H9 (cell line): ENCODE results near the gene VTCN1. TPM values are rescaled to one million over a fixed set of nuclear protein-coding genes. Genes with fewer than 3 reads are reported as not detected.

Experiments
- DNase-seq: peaks from one replicate; pipeline ENCODE4 v3.0.0-alpha.2; 2017
- H2AFZ ChIP-seq: one replicate; pipeline ENCODE4 v1.6.1; 2013; ENCODE audit warnings: mild to moderate bottlenecking, low read length, control low read depth, moderate library complexity
- H2AK5ac ChIP-seq: 2 replicates; pipeline ENCODE4 v1.6.1; 2013; ENCODE audit warnings: low read length, control low read depth, mixed read lengths; ENCODE audit not compliant: insufficient read length
- H2BK120ac ChIP-seq: one replicate; pipeline ENCODE4 v1.6.1; 2013; ENCODE audit warnings: low read depth, mild to moderate bottlenecking, low read length, control low read depth, inconsistent platforms; ENCODE audit not compliant: poor library complexity, severe bottlenecking
- H2BK12ac ChIP-seq: 2 replicates; pipeline ENCODE4 v1.6.1; 2013; ENCODE audit warnings: low read length, control low read depth, mixed read lengths, low read depth; ENCODE audit not compliant: insufficient read length
- H2BK15ac ChIP-seq: 2 replicates; pipeline ENCODE4 v1.6.1; 2013; ENCODE audit warnings: low read depth, low read length, control low read depth
- H2BK20ac ChIP-seq: one replicate; pipeline ENCODE4 v1.6.1; 2013; ENCODE audit warnings: low read depth, mild to moderate bottlenecking, low read length, control low read depth, inconsistent platforms; ENCODE audit not compliant: poor library complexity, severe bottlenecking
- H2BK5ac ChIP-seq: 2 replicates; pipeline ENCODE4 v1.6.1; 2013; ENCODE audit warnings: low read length, control low read depth, mixed read lengths; ENCODE audit not compliant: insufficient read length
- H3K14ac ChIP-seq: 2 replicates; pipeline ENCODE4 v1.6.1; 2013; ENCODE audit warnings: low read length, control low read depth; ENCODE audit not compliant: insufficient read depth
- H3K18ac ChIP-seq: 2 replicates; pipeline ENCODE4 v1.6.1; 2013; ENCODE audit warnings: low read depth, mild to moderate bottlenecking, mixed read lengths, low read length, control low read depth; ENCODE audit not compliant: insufficient read length
- H3K23ac ChIP-seq: 2 replicates; pipeline ENCODE4 v1.6.1; 2013; ENCODE audit warnings: low read length, control low read depth, mixed read lengths, low read depth; ENCODE audit not compliant: insufficient read length
- H3K23me2 ChIP-seq: 2 replicates; pipeline ENCODE4 v1.6.1; 2013; ENCODE audit warnings: low read depth, mild to moderate bottlenecking, mixed read lengths, low read length, control low read depth; ENCODE audit not compliant: insufficient read length, poor library complexity, severe bottlenecking
- H3K27ac ChIP-seq: 2 replicates; pipeline ENCODE4 v1.5.1; 2013; ENCODE audit warnings: low read length, control low read depth, mixed read lengths, low read depth; ENCODE audit not compliant: insufficient read length
- H3K27me3 ChIP-seq: 2 replicates; pipeline ENCODE4 v1.6.1; 2013; ENCODE audit warnings: low read length, control low read depth, inconsistent platforms; ENCODE audit not compliant: insufficient read depth
- H3K4ac ChIP-seq: 2 replicates; pipeline ENCODE4 v1.6.1; 2013; ENCODE audit warnings: low read depth, mild to moderate bottlenecking, control low read depth, inconsistent platforms, low read length, moderate library complexity
- H3K4me1 ChIP-seq: 2 replicates; pipeline ENCODE4 v1.6.1; 2013; ENCODE audit warnings: low read length, control low read depth, inconsistent platforms; ENCODE audit not compliant: insufficient read depth
- H3K4me2 ChIP-seq: 2 replicates; pipeline ENCODE4 v1.6.1; 2013; ENCODE audit warnings: low read length, control low read depth, mixed read lengths; ENCODE audit not compliant: insufficient read length, insufficient read depth
- H3K56ac ChIP-seq: 2 replicates; pipeline ENCODE4 v1.6.1; 2013; ENCODE audit warnings: low read depth, mild to moderate bottlenecking, mixed read lengths, low read length, control low read depth; ENCODE audit not compliant: insufficient read length
- H3K79me1 ChIP-seq: 2 replicates; pipeline ENCODE4 v1.6.1; 2013; ENCODE audit warnings: low read depth, mild to moderate bottlenecking, moderate library complexity, low read length, control low read depth, inconsistent platforms; ENCODE audit not compliant: insufficient read depth, poor library complexity, severe bottlenecking
- H3K79me2 ChIP-seq: 2 replicates; pipeline ENCODE4 v1.6.1; 2013; ENCODE audit warnings: low read length, control low read depth, inconsistent platforms; ENCODE audit not compliant: insufficient read depth
- H3K9ac ChIP-seq: 2 replicates; pipeline ENCODE4 v1.6.1; 2013; ENCODE audit warnings: low read length, control low read depth, mixed read lengths; ENCODE audit not compliant: insufficient read length; ENCODE audit errors: extremely low read depth
- H3K9me3 ChIP-seq: one replicate; pipeline ENCODE4 v1.6.1; 2013; ENCODE audit warnings: low read depth, low read length, inconsistent platforms; ENCODE audit not compliant: control insufficient read depth
- H3T11ph ChIP-seq: one replicate; pipeline ENCODE4 v1.6.1; 2013; ENCODE audit warnings: mild to moderate bottlenecking, low read length, control low read depth, inconsistent platforms
- H4K20me1 ChIP-seq: one replicate; pipeline ENCODE4 v1.6.1; 2013; ENCODE audit not compliant: control insufficient read depth, insufficient read length, insufficient read depth
- H4K5ac ChIP-seq: 2 replicates; pipeline ENCODE4 v1.6.1; 2013; ENCODE audit warnings: low read depth, mild to moderate bottlenecking, mixed read lengths, low read length, control low read depth; ENCODE audit not compliant: insufficient read length
- H4K8ac ChIP-seq: replicated peaks from 2 replicates; pipeline ENCODE4 v1.6.1; 2013; ENCODE audit warnings: low read length, control low read depth, mixed read lengths, low read depth; ENCODE audit not compliant: insufficient read length
- H4K91ac ChIP-seq: 2 replicates; pipeline ENCODE4 v1.6.1; 2013; ENCODE audit warnings: low read depth, mild to moderate bottlenecking, moderate library complexity, mixed read lengths, low read length, control low read depth; ENCODE audit not compliant: insufficient read length
- H3K27ac Mint-ChIP-seq, 3 experiments: 2 replicates in 2 of 3; 3 replicates in 1 of 3; pipeline ENCODE4 v1.8.0; 2020 to 2021; ENCODE audit warnings: mixed read lengths in 3 of 3, mild to moderate bottlenecking in 1 of 3, moderate library complexity in 1 of 3
- H3K27me3 Mint-ChIP-seq: 2 replicates; pipeline ENCODE4 v1.8.0; 2021; ENCODE audit warnings: low read depth, mild to moderate bottlenecking, moderate library complexity, mixed read lengths
- H3K36me3 Mint-ChIP-seq, 3 experiments: 2 replicates in 2 of 3; 3 replicates in 1 of 3; pipeline ENCODE4 v1.8.0; 2020 to 2021; ENCODE audit warnings: low read depth in 3 of 3, mixed read lengths in 3 of 3; ENCODE audit not compliant: insufficient read depth in 1 of 3
- H3K4me1 Mint-ChIP-seq, 2 experiments: 2 replicates each; pipeline ENCODE4 v1.8.0; 2020; ENCODE audit warnings: mixed read lengths in 2 of 2
- H3K4me3 Mint-ChIP-seq, 2 experiments: 2 replicates in 1 of 2; 3 replicates in 1 of 2; pipeline ENCODE4 v1.8.0; 2020 to 2021; ENCODE audit warnings: mild to moderate bottlenecking in 2 of 2, mixed read lengths in 2 of 2, moderate library complexity in 1 of 2
- H3K9me3 Mint-ChIP-seq, 2 experiments: 2 replicates in 1 of 2; 3 replicates in 1 of 2; pipeline ENCODE4 v1.8.0; 2020; ENCODE audit warnings: mild to moderate bottlenecking in 2 of 2, mixed read lengths in 2 of 2, moderate library complexity in 1 of 2
- CTCF ChIP-seq: fragments of 200-600 bp; sonication (generic); conservative IDR thresholded peaks from 3 replicates; pipeline ENCODE4 v1.8.0; 2021; ENCODE audit warnings: antibody characterized with exemption, mild to moderate bottlenecking
- WGBS: extraction: QIAGEN DNeasy Blood & Tissue Kit; methylation state at CpG from one replicate; pipeline ENCODE4 v1.1.7; 2013; ENCODE audit warnings: missing lambda C conversion rate, low lambda C conversion rate, mixed read lengths; ENCODE audit not compliant: insufficient read length; ENCODE audit errors: extremely low coverage; 5-methylcytosine and 5-hydroxymethylcytosine counted together
- total RNA-seq: library from RNA; stranded (reverse); gene quantifications from 2 replicates; pipeline ENCODE4 v1.2.1, GENCODE V29; 2021

Gene VTCN1
- total RNA-seq, 1 experiment from 2014 or later = 0.33 TPM

GRCh38 chr1:117179471-117179870 lies 31.3 kb downstream of the VTCN1 start:
- no peak overlapping the region for H3T11ph ChIP-seq
- no peak overlapping the region for H2BK15ac ChIP-seq
- H2BK5ac ChIP-seq = no peak overlapping the region
- no peak for TF ChIP-seq CTCF
- no peak overlapping the region for H3K4me2 ChIP-seq
- no peak overlapping the region for H4K5ac ChIP-seq
- H3K4ac ChIP-seq = no peak overlapping the region
- Mint-ChIP-seq H3K36me3 (no peaks in the 10 kb centered on the region), H3K4me3 (no peak overlapping the region), H3K4me1 (peaks cover 27 to 31% of the 10 kb centered on the region in 2 experiments), H3K27me3 (no peaks in the 10 kb centered on the region), H3K9me3 (no peaks in the 10 kb centered on the region), H3K27ac (peak overlapping the region in 1 of 3 experiments; percentile 70; a peak in 1 of 7 replicates)
- no peaks in the 10 kb centered on the region for H3K79me2 ChIP-seq
- no peak overlapping the region for H3K9ac ChIP-seq
- H4K8ac ChIP-seq = no peak overlapping the region
- no peaks in the 10 kb centered on the region for H3K9me3 ChIP-seq
- no peak overlapping the region for H2BK12ac ChIP-seq
- no peak overlapping the region for H3K14ac ChIP-seq
- no peak overlapping the region for H4K91ac ChIP-seq
- no peak overlapping the region for H3K23ac ChIP-seq
- no CpG with 5 or more reads among the region's 5 CpGs for WGBS
- H4K20me1 ChIP-seq = no peaks in the 10 kb centered on the region
- no peak overlapping the region for H2BK120ac ChIP-seq
- H3K23me2 ChIP-seq = no peaks in the 10 kb centered on the region
- no peak overlapping the region for H3K56ac ChIP-seq
- no peaks in the 10 kb centered on the region; the same call in 1 of the 2 replicates for H3K4me1 ChIP-seq
- no peak overlapping the region for H2AK5ac ChIP-seq
- H2AFZ ChIP-seq = no peak overlapping the region
- DNase-seq = no peak
- H3K18ac ChIP-seq = no peak overlapping the region
- H3K27ac ChIP-seq = no peak overlapping the region
- no peak overlapping the region for H2BK20ac ChIP-seq
- H3K79me1 ChIP-seq = no peaks in the 10 kb centered on the region
- no peaks in the 10 kb centered on the region for H3K27me3 ChIP-seq
